Trophoblast cell (in vitro differentiated cells and primary cell): ENCODE data around the gene TMEM132D.

ENCODE experiments used
- DNase-seq, 2 donors: peaks; one replicate each; pipeline ENCODE4 v3.0.0-alpha.2; 2016
- H2AFZ ChIP-seq: 2 replicates; pipeline ENCODE4 v1.6.1; 2013; ENCODE audit warnings: low read length, moderate library complexity, mild to moderate bottlenecking; ENCODE audit not compliant: insufficient read depth, poor library complexity
- H2AK5ac ChIP-seq: 2 replicates; pipeline ENCODE4 v1.6.1; 2013; ENCODE audit warnings: mild to moderate bottlenecking, low read length
- H2BK120ac ChIP-seq: 2 replicates; pipeline ENCODE4 v1.6.1; 2013; ENCODE audit warnings: low read length, mild to moderate bottlenecking, moderate library complexity; ENCODE audit not compliant: insufficient read depth, poor library complexity
- H2BK12ac ChIP-seq: 2 replicates; pipeline ENCODE4 v1.6.1; 2013; ENCODE audit warnings: mild to moderate bottlenecking, low read length, moderate library complexity
- H2BK5ac ChIP-seq: 2 replicates; pipeline ENCODE4 v1.6.1; 2013; ENCODE audit warnings: low read length, low read depth, moderate library complexity, mild to moderate bottlenecking; ENCODE audit not compliant: poor library complexity
- H3K14ac ChIP-seq: 2 replicates; pipeline ENCODE4 v1.6.1; 2013; ENCODE audit warnings: mild to moderate bottlenecking, low read length
- H3K18ac ChIP-seq: 2 replicates; pipeline ENCODE4 v1.6.1; 2013; ENCODE audit warnings: mild to moderate bottlenecking, low read length
- H3K23ac ChIP-seq: 2 replicates; pipeline ENCODE4 v1.6.1; 2013; ENCODE audit warnings: low read length
- H3K27ac ChIP-seq: 2 replicates; pipeline ENCODE4 v1.5.1; 2013; ENCODE audit warnings: low read depth, mild to moderate bottlenecking, inconsistent platforms, low read length, moderate library complexity
- H3K27me3 ChIP-seq: 2 replicates; pipeline ENCODE4 v1.6.1; 2013; ENCODE audit warnings: inconsistent platforms, mild to moderate bottlenecking, low read length, moderate library complexity; ENCODE audit not compliant: insufficient read depth
- H3K36me3 ChIP-seq, 2 experiments: 1 replicate in 1 of 2; 2 replicates in 1 of 2; pipeline ENCODE4 v1.6.1; 2013; ENCODE audit warnings: low read length in 2 of 2, mild to moderate bottlenecking in 2 of 2, moderate library complexity in 1 of 2; ENCODE audit not compliant: insufficient read depth in 2 of 2, control insufficient read depth in 1 of 2
- H3K4ac ChIP-seq: 2 replicates; pipeline ENCODE4 v1.6.1; 2013; ENCODE audit warnings: low read depth, mild to moderate bottlenecking, low read length, moderate library complexity
- H3K4me1 ChIP-seq, 2 experiments: 1 replicate in 1 of 2; 2 replicates in 1 of 2; pipeline ENCODE4 v1.6.1; 2013; ENCODE audit warnings: low read length in 2 of 2, mild to moderate bottlenecking in 2 of 2, moderate library complexity in 1 of 2; ENCODE audit not compliant: insufficient read depth in 2 of 2, control insufficient read depth in 1 of 2
- H3K4me2 ChIP-seq: 2 replicates; pipeline ENCODE4 v1.6.1; 2013; ENCODE audit warnings: inconsistent platforms, mild to moderate bottlenecking, low read length, moderate library complexity
- H3K4me3 ChIP-seq: 2 replicates; pipeline ENCODE4 v1.5.1; 2013; ENCODE audit warnings: mild to moderate bottlenecking, low read depth, low read length, inconsistent platforms
- H3K79me1 ChIP-seq: one replicate; pipeline ENCODE4 v1.6.1; 2013; ENCODE audit warnings: low read length
- H3K79me2 ChIP-seq: 2 replicates; pipeline ENCODE4 v1.6.1; 2013; ENCODE audit warnings: low read length, mild to moderate bottlenecking; ENCODE audit not compliant: control insufficient read depth, insufficient read depth, poor library complexity
- H3K9ac ChIP-seq: 2 replicates; pipeline ENCODE4 v1.6.1; 2013; ENCODE audit warnings: mild to moderate bottlenecking, low read length
- H3K9me3 ChIP-seq: 2 replicates; pipeline ENCODE4 v1.6.1; 2013; ENCODE audit warnings: low read depth, mild to moderate bottlenecking, control low read depth, inconsistent platforms, low read length; ENCODE audit not compliant: insufficient read depth
- H4K12ac ChIP-seq: 2 replicates; pipeline ENCODE4 v1.6.1; 2013; ENCODE audit warnings: low read depth, mild to moderate bottlenecking, low read length, moderate library complexity
- H4K8ac ChIP-seq: 2 replicates; pipeline ENCODE4 v1.6.1; 2013; ENCODE audit warnings: low read depth, mild to moderate bottlenecking, low read length, moderate library complexity
- H4K91ac ChIP-seq: one replicate; pipeline ENCODE4 v1.6.1; 2013; ENCODE audit warnings: low read depth, mild to moderate bottlenecking, low read length, moderate library complexity
- WGBS: extraction: QIAGEN DNeasy Blood & Tissue Kit; methylation state at CpG from one replicate; pipeline ENCODE4 v1.1.7; 2013; ENCODE audit warnings: missing lambda C conversion rate; ENCODE audit not compliant: insufficient read length, insufficient coverage; ENCODE audit errors: extremely low coverage; 5-methylcytosine and 5-hydroxymethylcytosine counted together

TMEM132D gene

DNA sequence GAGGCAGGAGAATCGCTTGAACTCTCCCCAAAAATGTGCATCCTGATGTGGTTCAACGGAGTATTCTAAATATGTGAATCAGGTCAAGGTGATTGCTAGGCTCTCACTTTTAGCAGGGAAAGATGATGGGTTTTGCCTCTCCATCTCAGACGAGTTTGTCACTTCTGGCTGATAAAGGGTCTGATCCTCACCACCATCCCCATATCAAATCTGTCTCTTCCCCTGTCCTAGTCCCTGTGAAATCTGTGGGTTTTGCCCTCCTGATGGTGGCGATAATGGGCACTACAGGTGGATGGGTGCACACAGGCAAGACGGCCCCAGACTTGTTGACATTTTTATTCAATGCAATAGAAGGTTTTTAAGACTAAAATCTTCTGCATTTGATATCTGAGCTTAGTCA, 665.9 kb downstream of the TMEM132D start:
- no CpG with 5 or more reads among the region's 5 CpGs for WGBS
- H4K8ac ChIP-seq = no peak overlapping the region
- no peaks in the 10 kb centered on the region for H3K36me3 ChIP-seq
- H3K27ac ChIP-seq = no peak overlapping the region
- no peak overlapping the region for H3K4me3 ChIP-seq
- no peak overlapping the region for H4K91ac ChIP-seq
- H2BK12ac ChIP-seq = no peak overlapping the region
- no peaks in the 10 kb centered on the region for H3K27me3 ChIP-seq
- H3K9me3 ChIP-seq = no peaks in the 10 kb centered on the region
- H2AK5ac ChIP-seq = no peak overlapping the region
- H3K23ac ChIP-seq = no peak overlapping the region
- H3K4ac ChIP-seq = no peak overlapping the region
- H2BK5ac ChIP-seq = no peak overlapping the region
- H3K4me1 ChIP-seq = no peaks in the 10 kb centered on the region
- no peak overlapping the region for H3K9ac ChIP-seq
- no peaks in the 10 kb centered on the region for H3K79me2 ChIP-seq
- no peak overlapping the region for H2AFZ ChIP-seq
- no peak for DNase-seq
- no peak overlapping the region for H3K14ac ChIP-seq
- H3K18ac ChIP-seq = no peak overlapping the region
- H3K79me1 ChIP-seq = no peaks in the 10 kb centered on the region
- no peak overlapping the region for H4K12ac ChIP-seq
- no peak overlapping the region for H3K4me2 ChIP-seq
- H2BK120ac ChIP-seq = no peak overlapping the region

DNA sequence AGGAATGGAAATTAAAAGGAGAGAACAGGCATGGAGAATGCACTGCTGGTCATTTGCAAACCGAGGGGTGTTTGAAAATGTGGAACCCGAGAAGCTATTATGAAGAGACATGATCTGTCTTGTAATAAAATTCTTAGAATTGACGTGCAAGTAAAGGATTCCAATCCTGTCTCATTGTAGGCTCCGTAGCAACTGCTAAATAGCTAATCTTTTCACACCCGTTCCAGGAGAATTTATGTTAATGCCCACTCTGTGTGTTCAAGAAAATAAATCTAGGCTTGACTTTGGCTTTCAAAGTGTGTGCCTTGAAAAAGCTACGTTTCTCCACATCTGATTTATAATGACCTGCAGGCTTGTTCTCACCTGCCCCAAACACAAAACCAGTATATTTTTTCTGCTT, 669.6 kb downstream of the TMEM132D start:
- Histone ChIP-seq H4K8ac (no peak overlapping the region), H3K27me3 (no peaks in the 10 kb centered on the region), H4K91ac (no peak overlapping the region), H3K4me1 (no peaks in the 10 kb centered on the region), H3K14ac (no peak overlapping the region), H3K4me3 (no peak overlapping the region), H3K9ac (no peak overlapping the region), H3K4ac (no peak overlapping the region), H3K27ac (no peak overlapping the region), H3K79me2 (no peaks in the 10 kb centered on the region), H2AFZ (no peak overlapping the region), H3K18ac (no peak overlapping the region), H2AK5ac (no peak overlapping the region), H3K36me3 (no peaks in the 10 kb centered on the region), H3K9me3 (no peaks in the 10 kb centered on the region), H2BK5ac (no peak overlapping the region), H2BK120ac (no peak overlapping the region), H4K12ac (no peak overlapping the region), H2BK12ac (no peak overlapping the region), H3K79me1 (no peaks in the 10 kb centered on the region), H3K23ac (no peak overlapping the region), H3K4me2 (no peak overlapping the region)
- WGBS = no CpG with 5 or more reads among the region's 6 CpGs
- no peak for DNase-seq

DNA sequence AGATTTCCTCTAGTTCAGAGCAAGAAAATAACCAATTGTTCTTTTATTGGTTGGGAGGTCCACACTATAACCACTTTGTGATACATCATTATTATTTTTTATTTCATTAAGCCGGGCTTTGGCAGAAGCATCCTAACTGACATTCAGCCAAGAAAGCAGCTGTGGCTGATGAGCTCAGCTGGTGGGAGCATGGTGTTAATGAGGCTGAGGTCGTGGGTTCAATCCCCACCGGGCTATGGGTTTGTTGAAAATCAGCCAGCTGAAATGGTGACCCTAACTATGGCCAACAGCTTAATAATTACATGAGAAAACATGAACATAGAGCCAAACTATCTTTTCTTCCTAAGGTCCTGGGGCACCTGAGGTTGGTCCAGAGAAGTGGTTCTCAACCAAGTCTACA, 672.3 kb downstream of the TMEM132D start:
- Histone ChIP-seq H2BK12ac (no peak overlapping the region), H4K12ac (no peak overlapping the region), H3K36me3 (no peaks in the 10 kb centered on the region), H3K4me1 (no peaks in the 10 kb centered on the region), H2AK5ac (no peak overlapping the region), H3K23ac (no peak overlapping the region), H3K27me3 (no peaks in the 10 kb centered on the region), H2BK5ac (no peak overlapping the region), H3K79me1 (no peaks in the 10 kb centered on the region), H3K79me2 (no peaks in the 10 kb centered on the region), H3K18ac (no peak overlapping the region), H3K4ac (no peak overlapping the region), H3K27ac (no peak overlapping the region), H3K9ac (no peak overlapping the region), H3K4me2 (no peak overlapping the region), H3K4me3 (no peak overlapping the region), H3K14ac (no peak overlapping the region), H4K8ac (no peak overlapping the region), H3K9me3 (no peaks in the 10 kb centered on the region), H2AFZ (no peak overlapping the region), H2BK120ac (no peak overlapping the region), H4K91ac (no peak overlapping the region)
- no CpG with 5 or more reads among the region's 3 CpGs for WGBS
- DNase-seq = no peak

DNA sequence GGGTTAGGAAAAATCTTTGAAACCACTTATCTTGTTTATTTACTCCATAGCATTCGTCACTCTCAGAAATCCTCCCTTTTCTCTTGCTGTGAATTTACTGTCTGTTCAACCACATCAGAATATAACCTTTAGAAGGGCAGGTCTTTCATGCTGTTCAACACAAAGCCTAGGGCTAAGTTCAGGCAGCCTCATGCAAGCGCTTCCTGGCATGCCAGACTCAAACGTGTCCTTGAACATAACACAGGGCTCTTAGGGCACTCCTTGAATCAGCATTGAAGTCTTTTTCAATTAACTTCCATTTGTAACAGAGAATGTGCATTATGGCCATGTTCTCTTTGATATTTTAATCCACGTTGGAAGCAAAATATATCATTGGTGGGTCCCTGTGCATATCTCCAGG, 672.8 kb downstream of the TMEM132D start:
- Histone ChIP-seq H3K79me1 (no peaks in the 10 kb centered on the region), H3K9ac (no peak overlapping the region), H3K18ac (no peak overlapping the region), H3K14ac (no peak overlapping the region), H3K23ac (no peak overlapping the region), H3K27me3 (no peaks in the 10 kb centered on the region), H3K4me3 (no peak overlapping the region), H4K12ac (no peak overlapping the region), H3K79me2 (no peaks in the 10 kb centered on the region), H3K27ac (no peak overlapping the region), H3K36me3 (no peaks in the 10 kb centered on the region), H3K9me3 (no peaks in the 10 kb centered on the region), H2BK12ac (no peak overlapping the region), H3K4ac (no peak overlapping the region), H4K91ac (no peak overlapping the region), H2AFZ (no peak overlapping the region), H2BK5ac (no peak overlapping the region), H4K8ac (no peak overlapping the region), H3K4me2 (no peak overlapping the region), H2BK120ac (no peak overlapping the region), H2AK5ac (no peak overlapping the region), H3K4me1 (no peaks in the 10 kb centered on the region)
- WGBS = no CpG with 5 or more reads among the region's 4 CpGs
- DNase-seq = no peak
